Ishikawa (cell line): Measurements from ENCODE around the gene TENT5C.

Experiments
- CEBPB ChIP-seq: IDR thresholded peaks from 2 replicates; pipeline ENCODE4 v1.6.1; 2012
- CREB1 ChIP-seq: IDR thresholded peaks from 2 replicates; pipeline ENCODE4 v1.6.1; 2012; ENCODE audit warnings: low read depth
- EGR1 ChIP-seq: IDR thresholded peaks from 2 replicates; pipeline ENCODE4 v1.6.1; 2012
- EP300 ChIP-seq: IDR thresholded peaks from 2 replicates; pipeline ENCODE4 v1.6.1; 2012; ENCODE audit warnings: borderline replicate concordance
- FOXM1 ChIP-seq: IDR thresholded peaks from 2 replicates; pipeline ENCODE4 v1.6.1; 2012; ENCODE audit warnings: low read depth, borderline replicate concordance
- MAX ChIP-seq: IDR thresholded peaks from 2 replicates; pipeline ENCODE4 v1.6.1; 2012
- NFIC ChIP-seq: IDR thresholded peaks from 2 replicates; pipeline ENCODE4 v1.6.1; 2012
- RAD21 ChIP-seq: IDR thresholded peaks from 2 replicates; pipeline ENCODE4 v1.6.1; 2012; ENCODE audit warnings: low read depth
- REST ChIP-seq: IDR thresholded peaks from 2 replicates; pipeline ENCODE4 v1.6.1; 2012; ENCODE audit warnings: low read depth, mild to moderate bottlenecking
- TAF1 ChIP-seq: IDR thresholded peaks from 2 replicates; pipeline ENCODE4 v1.6.1; 2012; ENCODE audit warnings: low read depth, mild to moderate bottlenecking
- TCF12 ChIP-seq: IDR thresholded peaks from 2 replicates; pipeline ENCODE4 v1.6.1; 2012; ENCODE audit warnings: low read depth
- TEAD4 ChIP-seq: IDR thresholded peaks from 2 replicates; pipeline ENCODE4 v1.6.1; 2012
- YY1 ChIP-seq: IDR thresholded peaks from 2 replicates; pipeline ENCODE4 v1.6.1; 2012; ENCODE audit warnings: low read depth
- ZBTB7A ChIP-seq: IDR thresholded peaks from 2 replicates; pipeline ENCODE4 v1.6.1; 2012; ENCODE audit warnings: low read depth
- TF ChIP-seq, protein P1 (sequence below): IDR thresholded peaks from 2 replicates; pipeline ENCODE4 v1.6.1; 2012

TENT5C gene

GRCh38 chr1:117676615-117677130 lies 70.8 kb downstream of the TENT5C start:
- TF ChIP-seq CEBPB (no peak), RAD21 (no peak), MAX (no peak), EGR1 (no peak), REST (no peak), ZBTB7A (no peak), TAF1 (no peak), FOXM1 (no peak), EP300 (no peak), CREB1 (no peak), TEAD4 (no peak), TCF12 (no peak), YY1 (no peak), NFIC (no peak)
- TF ChIP-seq, protein P1, sequence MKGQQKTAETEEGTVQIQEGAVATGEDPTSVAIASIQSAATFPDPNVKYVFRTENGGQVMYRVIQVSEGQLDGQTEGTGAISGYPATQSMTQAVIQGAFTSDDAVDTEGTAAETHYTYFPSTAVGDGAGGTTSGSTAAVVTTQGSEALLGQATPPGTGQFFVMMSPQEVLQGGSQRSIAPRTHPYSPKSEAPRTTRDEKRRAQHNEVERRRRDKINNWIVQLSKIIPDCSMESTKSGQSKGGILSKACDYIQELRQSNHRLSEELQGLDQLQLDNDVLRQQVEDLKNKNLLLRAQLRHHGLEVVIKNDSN, result no peak
